SK-N-SH (cell line): ENCODE data around the gene ADGRG3. TPM values are rescaled to one million over a fixed set of nuclear protein-coding genes. Genes with fewer than 3 reads are reported as not detected.

Source experiments
- CTCF ChIA-PET: fragments of 300-600, 350-600 bp; formaldehyde crosslinking; extraction: SDS; loops from one replicate; lab custom pipeline; 2021; lab: Yijun Ruan, JAX
- POLR2A ChIA-PET: fragments of 350-600 bp; sonication (Branson Sonifier 250); formaldehyde crosslinking; extraction: SDS; loops from one replicate; lab custom pipeline; 2020; ENCODE audit warnings: antibody characterized with exemption, inconsistent platforms; lab: Yijun Ruan, JAX
- DNase-seq: peaks from one replicate; pipeline ENCODE4 v3.0.0; 2012
- H2AFZ ChIP-seq: fragments of 200-600 bp; sonication (generic); 2 replicates; pipeline ENCODE4 v1.8.1; 2016; ENCODE audit warnings: antibody characterized with exemption, mild to moderate bottlenecking, low read depth
- H3F3A ChIP-seq: fragments of 200-600 bp; sonication (generic); replicated peaks from 2 replicates; pipeline ENCODE3; 2016; ENCODE audit warnings: antibody characterized with exemption, mild to moderate bottlenecking; ENCODE audit not compliant: insufficient read depth
- H3K27ac ChIP-seq, 2 experiments: fragments of 200-500 bp in 1 of 2; fragments of 200-600 bp in 1 of 2; sonication (Bioruptor generic) in 1 of 2; sonication (generic), shearing (Covaris generic) in 1 of 2; 2 replicates each; pipeline versions ENCODE4 v1.5.1 to v1.6.1; 2014 to 2016; ENCODE audit warnings: low read depth in 2 of 2, inconsistent platforms in 1 of 2, low read length in 1 of 2, mild to moderate bottlenecking in 1 of 2, mixed read lengths in 1 of 2
- H3K27me3 ChIP-seq: fragments of 200-600 bp; sonication (generic), shearing (Covaris generic); 2 replicates; pipeline ENCODE4 v1.6.1; 2016; ENCODE audit warnings: mixed run types; ENCODE audit not compliant: insufficient read depth
- H3K36me3 ChIP-seq, 2 experiments: fragments of 200-500 bp in 1 of 2; fragments of 200-600 bp in 1 of 2; sonication (Bioruptor generic) in 1 of 2; sonication (generic) in 1 of 2; replicated peaks in 1 of 2; 2 replicates each; pipeline versions ENCODE3 to v1.5.1; 2014 to 2016; ENCODE audit warnings: low read length in 1 of 2, mild to moderate bottlenecking in 1 of 2; ENCODE audit not compliant: insufficient read depth in 2 of 2, control insufficient read depth in 1 of 2
- H3K4me1 ChIP-seq, 2 experiments: fragments of 200-500 bp in 1 of 2; fragments of 200-600 bp in 1 of 2; sonication (Bioruptor generic) in 1 of 2; sonication (generic), shearing (Covaris generic) in 1 of 2; 2 replicates each; pipeline versions ENCODE4 v1.5.1 to v1.6.1; 2014 to 2016; ENCODE audit warnings: low read depth in 1 of 2, low read length in 1 of 2, mixed run types in 1 of 2; ENCODE audit not compliant: insufficient read depth in 2 of 2, control insufficient read depth in 1 of 2
- H3K4me2 ChIP-seq: fragments of 200-600 bp; sonication (generic), shearing (Covaris generic); 2 replicates; pipeline ENCODE4 v1.6.1; 2017; ENCODE audit warnings: mixed run types
- H3K4me3 ChIP-seq, 2 experiments: fragments of 200-500 bp in 1 of 2; fragments of 200-600 bp in 1 of 2; sonication (Bioruptor generic) in 1 of 2; sonication (generic), shearing (Covaris generic) in 1 of 2; 2 replicates each; pipeline versions ENCODE4 v1.5.1 to v1.8.1; 2014 to 2016; ENCODE audit warnings: low read depth in 2 of 2, inconsistent platforms in 1 of 2, low read length in 1 of 2, mild to moderate bottlenecking in 1 of 2, mixed read lengths in 1 of 2, moderate library complexity in 1 of 2
- H3K79me2 ChIP-seq: fragments of 200-600 bp; sonication (generic); 2 replicates; pipeline ENCODE4 v1.8.1; 2017; ENCODE audit warnings: mild to moderate bottlenecking; ENCODE audit not compliant: insufficient read depth
- H3K9ac ChIP-seq: fragments of 200-600 bp; sonication (generic); 2 replicates; pipeline ENCODE4 v1.6.1; 2017; ENCODE audit warnings: mixed run types
- H3K9me2 ChIP-seq: fragments of 200-600 bp; sonication (generic); 2 replicates; pipeline ENCODE4 v1.6.1; 2017; ENCODE audit warnings: mixed run types
- H3K9me3 ChIP-seq: fragments of 200-600 bp; sonication (generic); 2 replicates; pipeline ENCODE4 v1.6.1; 2017; ENCODE audit warnings: mixed run types, mild to moderate bottlenecking, moderate library complexity
- H4K20me1 ChIP-seq: fragments of 200-600 bp; sonication (generic); 2 replicates; pipeline ENCODE4 v1.6.1; 2017; ENCODE audit warnings: mild to moderate bottlenecking, mixed run types; ENCODE audit not compliant: insufficient read depth
- IRF3 ChIP-seq: fragments of 150-350 bp; IDR thresholded peaks from 2 replicates; pipeline ENCODE4 v1.6.1; 2016; ENCODE audit warnings: mild to moderate bottlenecking, low read depth, low read length
- NFIC ChIP-seq: IDR thresholded peaks from 2 replicates; pipeline ENCODE4 v1.4.0; 2012; ENCODE audit warnings: borderline replicate concordance
- NRF1 ChIP-seq: IDR thresholded peaks from 2 replicates; pipeline ENCODE4 v1.6.1; 2012; ENCODE audit warnings: low read depth, mild to moderate bottlenecking, low read length
- PBX3 ChIP-seq: IDR thresholded peaks from 2 replicates; pipeline ENCODE4; 2012
- REST ChIP-seq: IDR thresholded peaks from 2 replicates; pipeline ENCODE4 v1.6.1; 2012; ENCODE audit warnings: mild to moderate bottlenecking, low read depth, low read length, moderate library complexity
- RFX5 ChIP-seq: IDR thresholded peaks from 2 replicates; pipeline ENCODE4 v1.6.1; 2012; ENCODE audit warnings: mild to moderate bottlenecking, improper control_type of control experiment, low read length
- SMC3 ChIP-seq: IDR thresholded peaks from 2 replicates; pipeline ENCODE4 v1.6.1; 2012; ENCODE audit warnings: low read depth, low read length, improper control_type of control experiment
- TEAD4 ChIP-seq: IDR thresholded peaks from 2 replicates; pipeline ENCODE4 v1.4.0; 2012; ENCODE audit warnings: mild to moderate bottlenecking, borderline replicate concordance; ENCODE audit not compliant: insufficient read depth
- YY1 ChIP-seq: IDR thresholded peaks from 2 replicates; pipeline ENCODE4 v1.4.0; 2012; ENCODE audit warnings: low read depth, mild to moderate bottlenecking
- WGBS: methylation state at CpG from one replicate; pipeline ENCODE4 v1.1.6; 2017; ENCODE audit warnings: low lambda C conversion rate; 5-methylcytosine and 5-hydroxymethylcytosine counted together
- polyA plus RNA-seq, 3 experiments: library from polyadenylated mRNA; depleted of rRNA; stranded (reverse); fragments of >200 nt; gene quantifications; 2 replicates each; pipeline ENCODE4 v1.2.3, GENCODE V29; 2012

Gene ADGRG3
- polyA plus RNA-seq, 1 of the 3 experiments (the other 2 are of a cell fraction) = not detected

- TF ChIP-seq IRF3 = no peak
- no peak for TF ChIP-seq SMC3
- no peak for TF ChIP-seq NFIC
- no peak for TF ChIP-seq RFX5
- TF ChIP-seq NRF1 = no peak
- TF ChIP-seq REST = no peak
- no peak for TF ChIP-seq TEAD4
- no peak for TF ChIP-seq YY1
- no peak for TF ChIP-seq PBX3
These were observed 62.9 kb downstream of the ADGRG3 start (continued) for GRCh38 chr16:57730771-57731730.

- H3K4me2 ChIP-seq = no peak overlapping the region
- DNase-seq = no peak
- no peaks in the 10 kb centered on the region for H3K27me3 ChIP-seq
- peaks cover 6 to 10% of the 10 kb centered on the region in 2 experiments; a peak in 2 of 4 replicates for H3K4me1 ChIP-seq
- ChIA-PET CTCF (no interaction called here), POLR2A (no interaction called here)
- no peak overlapping the region for H3K9ac ChIP-seq
- no peak overlapping the region for H3K4me3 ChIP-seq
- H4K20me1 ChIP-seq = no peaks in the 10 kb centered on the region
- peaks cover 9% of the 10 kb centered on the region; the same call in 1 of the 2 replicates for H3K79me2 ChIP-seq
- 83% methylated on average over 2 of the region's 2 CpGs for WGBS
- H3K27ac ChIP-seq = no peak overlapping the region
- H2AFZ ChIP-seq = no peak overlapping the region
- no peaks in the 10 kb centered on the region for H3K36me3 ChIP-seq
- TF ChIP-seq NRF1 = no peak
- H3K9me3 ChIP-seq = no peaks in the 10 kb centered on the region
- H3F3A ChIP-seq = peaks cover 5% of the 10 kb centered on the region
- H3K9me2 ChIP-seq = no peaks in the 10 kb centered on the region
These were observed 63.9 kb downstream of the ADGRG3 start for GRCh38 chr16:57732037-57732436.
